Non-pigmented ciliary epithelial cell (primary cell): ENCODE data around the gene NHERF1.

ENCODE experiments used
- DNase-seq: peaks from one replicate; pipeline ENCODE4 v3.0.0-alpha.2; 2010; ENCODE audit warnings: low read depth

NHERF1 gene

DNA sequence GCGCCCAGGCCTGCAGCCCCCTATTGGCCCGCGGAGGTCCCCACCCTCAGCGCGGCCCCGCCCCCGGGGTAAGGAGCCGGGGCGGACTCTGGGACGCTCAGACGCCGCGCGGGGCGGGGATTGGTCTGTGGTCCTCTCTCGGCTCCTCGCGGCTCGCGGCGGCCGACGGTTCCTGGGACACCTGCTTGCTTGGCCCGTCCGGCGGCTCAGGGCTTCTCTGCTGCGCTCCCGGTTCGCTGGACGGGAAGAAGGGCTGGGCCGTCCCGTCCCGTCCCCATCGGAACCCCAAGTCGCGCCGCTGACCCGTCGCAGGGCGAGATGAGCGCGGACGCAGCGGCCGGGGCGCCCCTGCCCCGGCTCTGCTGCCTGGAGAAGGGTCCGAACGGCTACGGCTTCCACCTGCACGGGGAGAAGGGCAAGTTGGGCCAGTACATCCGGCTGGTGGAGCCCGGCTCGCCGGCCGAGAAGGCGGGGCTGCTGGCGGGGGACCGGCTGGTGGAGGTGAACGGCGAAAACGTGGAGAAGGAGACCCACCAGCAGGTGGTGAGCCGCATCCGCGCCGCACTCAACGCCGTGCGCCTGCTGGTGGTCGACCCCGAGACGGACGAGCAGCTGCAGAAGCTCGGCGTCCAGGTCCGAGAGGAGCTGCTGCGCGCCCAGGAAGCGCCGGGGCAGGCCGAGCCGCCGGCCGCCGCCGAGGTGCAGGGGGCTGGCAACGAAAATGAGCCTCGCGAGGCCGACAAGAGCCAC, at the start of gene NHERF1:
TSS of gene NHERF1 (plus strand) at position 100 of the 750 bp plus-strand sequence. CDS start at position 319, 219 bp downstream.
- peak; percentile 35 for DNase-seq

DNA sequence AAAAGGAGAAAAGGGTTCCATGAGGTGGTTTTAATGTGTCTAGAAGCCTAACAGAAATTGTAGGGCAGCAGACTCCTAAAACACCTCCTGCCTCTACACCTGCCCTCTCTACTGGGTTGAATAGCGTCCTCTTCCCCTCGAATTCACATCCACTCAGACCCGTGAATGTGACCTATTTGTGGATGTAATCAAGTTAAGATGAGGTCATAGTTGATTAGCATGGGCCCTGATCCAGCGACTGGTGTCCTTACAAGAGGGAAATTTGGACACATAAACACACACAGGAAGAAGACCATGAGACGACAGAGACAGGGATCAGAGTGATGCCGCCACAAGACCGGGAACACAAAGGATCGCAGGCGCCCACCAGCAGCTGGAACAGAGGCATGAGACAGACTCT, 49.2 kb upstream of the NHERF1 start:
- DNase-seq = no peak

DNA sequence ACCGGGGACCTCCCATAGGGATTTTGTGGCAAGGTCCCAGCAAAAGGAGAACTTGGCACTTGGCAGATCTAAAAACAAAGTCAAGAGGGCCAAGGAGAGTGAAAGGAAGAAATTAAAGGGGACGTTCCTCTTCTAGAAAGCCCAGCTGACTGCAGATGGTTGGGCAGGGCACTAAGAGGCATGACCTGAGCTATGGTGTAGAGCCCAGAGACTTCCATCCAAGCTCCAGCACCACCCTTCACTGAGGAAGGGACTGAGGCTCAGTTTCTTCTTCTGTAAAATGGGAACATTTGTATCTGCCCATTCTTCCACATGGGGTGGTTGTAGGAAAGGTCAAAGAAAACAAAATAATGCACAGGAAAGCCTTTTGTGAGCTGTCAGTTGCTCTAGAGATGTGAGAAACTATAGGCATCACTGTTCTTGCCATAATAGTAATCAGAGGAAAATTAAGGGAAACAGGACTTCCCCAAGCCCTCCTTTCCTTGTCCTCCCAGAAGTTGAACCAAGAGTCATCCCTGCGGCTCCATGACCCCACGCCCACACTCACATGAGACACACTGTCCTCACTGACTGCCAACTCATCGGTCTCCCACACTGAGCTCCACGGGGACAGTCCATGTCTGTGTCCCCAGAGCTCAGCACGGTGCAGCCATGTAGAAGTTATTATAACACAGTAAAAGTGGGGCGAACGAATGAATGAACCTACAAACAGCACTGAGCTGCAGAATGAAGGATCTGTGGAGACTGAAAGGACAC, 46.1 kb upstream of the NHERF1 start:
- no peak for DNase-seq

DNA sequence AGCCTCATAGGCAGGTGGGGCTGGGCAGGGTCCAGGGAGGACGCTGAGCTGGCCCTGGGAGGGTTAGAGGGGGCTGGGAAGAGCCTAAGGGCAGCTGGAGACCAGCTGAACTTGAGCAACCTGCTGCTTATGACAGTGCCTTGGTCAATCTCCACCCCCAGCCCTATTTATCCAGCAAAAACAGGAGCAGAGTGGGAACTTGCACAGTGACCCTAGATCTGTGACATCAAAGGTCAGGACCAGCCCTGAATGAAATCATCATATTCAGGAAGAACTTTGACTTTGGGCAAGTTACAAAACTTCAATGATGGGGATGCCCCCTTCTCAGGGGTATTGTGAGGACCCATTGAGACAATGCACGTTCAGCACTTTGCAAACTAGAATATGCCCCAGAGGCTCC, 45.1 kb upstream of the NHERF1 start:
- DNase-seq = no peak

DNA sequence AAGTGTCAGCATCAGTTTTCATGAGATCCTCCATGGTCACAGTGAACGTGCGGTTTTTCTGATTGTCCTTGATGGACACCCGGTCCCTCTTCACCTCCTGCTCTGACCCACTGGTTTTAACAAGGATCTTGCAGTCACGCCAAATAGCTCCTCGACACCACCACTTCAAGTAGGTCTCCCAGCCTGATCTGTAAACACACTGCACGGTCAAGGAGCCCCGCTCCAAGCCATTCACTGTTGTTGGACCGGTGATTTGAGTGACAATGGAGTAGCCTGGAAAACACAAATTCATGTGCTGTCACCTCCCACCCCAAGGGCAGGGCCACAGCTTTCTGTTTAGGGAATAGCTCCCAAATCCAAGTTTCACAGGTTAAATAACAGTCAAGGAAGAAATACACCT, 43.9 kb upstream of the NHERF1 start:
- no peak for DNase-seq

DNA sequence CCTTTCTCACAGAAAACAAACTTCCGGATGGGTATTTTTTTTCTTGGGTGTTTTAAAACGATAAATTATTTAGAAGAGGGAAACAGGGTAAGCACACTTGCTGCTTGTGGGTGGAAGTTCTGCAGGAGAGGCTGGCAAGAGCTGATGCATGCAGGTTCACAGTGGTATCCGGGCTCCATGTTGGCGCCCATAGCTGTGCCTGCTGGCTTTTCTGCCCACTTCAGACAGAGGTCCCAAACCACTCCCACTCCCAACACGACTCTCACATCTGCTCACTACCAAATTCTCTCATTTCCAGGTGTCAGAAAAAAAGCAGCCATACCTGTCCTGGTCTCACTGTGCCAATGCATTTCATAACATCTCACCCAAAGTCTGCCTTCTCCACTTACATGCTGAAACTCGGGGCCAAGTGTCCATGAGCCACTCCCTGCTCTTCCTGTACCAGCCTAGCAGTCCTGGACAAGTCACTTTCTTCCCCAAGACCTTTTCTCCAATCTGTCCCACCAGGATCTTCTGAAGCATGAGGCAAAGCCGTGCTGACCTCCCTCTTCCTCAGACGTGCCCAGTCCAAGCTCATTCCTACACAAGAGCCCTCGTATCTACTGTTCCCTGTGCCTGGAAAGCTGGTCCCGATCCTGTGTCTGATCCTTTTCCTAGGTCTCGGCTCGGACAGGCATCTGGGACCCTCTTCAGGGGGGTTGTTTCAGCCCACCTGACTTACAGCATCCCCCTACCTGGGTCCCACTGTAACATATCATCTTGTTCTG, 37.2 kb upstream of the NHERF1 start:
- no peak for DNase-seq

DNA sequence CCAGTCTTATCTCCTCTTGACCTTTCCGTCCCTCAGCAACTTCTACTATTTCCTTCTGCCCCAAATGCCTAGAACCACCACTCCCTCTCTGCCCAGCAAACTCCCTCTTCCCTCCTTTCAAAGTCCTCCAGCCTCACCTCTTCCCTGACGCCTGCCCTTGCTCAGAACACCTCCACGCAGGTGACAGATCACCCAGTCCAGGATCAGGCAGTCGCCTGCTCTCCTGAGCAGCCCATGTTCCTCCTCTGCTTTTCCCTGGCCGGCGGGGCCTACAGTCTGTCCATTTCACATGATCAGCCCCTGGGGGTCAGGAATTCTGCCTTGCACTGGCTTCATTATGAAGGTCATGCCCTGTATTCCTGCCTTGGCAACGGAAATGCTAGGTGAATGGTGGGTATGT, 36.1 kb upstream of the NHERF1 start:
- no peak for DNase-seq

DNA sequence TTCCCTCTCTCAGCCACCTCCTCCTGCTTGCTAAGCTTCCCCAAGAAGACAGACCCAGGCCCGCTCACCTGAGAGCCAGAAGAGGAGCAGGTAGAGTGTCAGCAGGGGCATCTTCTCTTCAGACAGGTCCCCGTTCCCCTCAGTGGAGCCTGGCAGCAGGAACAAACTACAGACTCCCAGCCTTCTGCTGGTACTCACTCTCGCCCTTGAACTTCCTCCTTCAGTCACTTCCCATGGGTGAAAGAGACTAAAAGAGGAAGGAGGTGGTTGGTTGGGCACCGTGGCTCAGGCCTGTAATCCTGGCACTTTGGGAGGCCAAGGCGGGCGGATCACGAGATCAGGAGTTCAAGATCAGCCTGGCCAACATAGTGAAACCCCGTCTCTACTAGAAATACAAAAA, 35.7 kb upstream of the NHERF1 start, which contains the start of gene CD300LF:
TSS of gene CD300LF (minus strand) at position 168 of the 400 bp plus-strand sequence. CDS start at position 111, 57 bp downstream.
- no peak for DNase-seq

DNA sequence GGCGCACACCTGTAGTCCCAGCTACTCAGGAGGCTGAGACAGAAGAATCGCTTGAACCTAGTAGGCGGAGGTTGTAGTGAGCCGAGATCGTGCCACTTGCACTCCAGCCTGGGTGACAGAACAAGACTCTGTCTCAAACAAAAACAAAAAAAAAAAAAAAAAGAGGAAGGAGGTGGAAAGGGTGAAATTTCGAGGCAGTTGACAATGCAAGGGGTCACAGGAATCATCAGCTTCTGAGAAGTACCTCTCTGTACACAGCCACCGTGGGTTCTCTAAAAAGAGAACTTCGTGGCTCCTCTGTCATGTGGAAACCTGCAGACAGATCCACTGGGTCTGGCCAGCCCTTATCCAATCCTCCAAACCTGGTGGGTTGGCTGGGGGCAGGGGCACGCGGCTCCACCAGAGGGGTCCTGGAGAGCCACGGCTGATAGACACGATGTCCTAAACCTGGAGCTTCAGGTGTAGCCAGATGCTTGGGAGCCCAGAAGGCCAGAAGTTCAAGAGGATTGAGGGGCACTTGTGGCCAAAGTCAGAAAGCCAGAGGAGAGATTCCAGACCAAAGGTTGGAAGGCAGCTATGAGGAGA, 35.2 kb upstream of the NHERF1 start:
- DNase-seq = no peak

DNA sequence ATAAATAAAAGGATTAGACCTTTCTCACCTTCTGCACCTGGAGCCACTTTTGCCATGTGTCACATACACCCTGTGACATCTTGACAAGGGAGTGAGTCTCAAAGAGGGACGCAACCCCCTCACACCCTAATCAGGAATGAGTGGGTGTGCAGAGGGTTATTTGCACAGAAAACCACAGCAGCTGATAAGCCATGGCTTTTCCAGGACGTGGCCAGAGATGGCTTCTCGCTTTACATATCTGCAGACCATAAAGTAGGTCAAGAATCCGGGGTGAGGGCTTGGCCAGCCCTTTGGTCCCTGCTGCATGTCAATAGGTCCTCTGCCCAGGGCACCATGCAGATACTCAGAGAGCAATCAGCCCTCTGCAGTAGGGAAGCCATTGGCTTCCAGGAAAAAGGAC, 33.3 kb upstream of the NHERF1 start:
- DNase-seq = no peak

DNA sequence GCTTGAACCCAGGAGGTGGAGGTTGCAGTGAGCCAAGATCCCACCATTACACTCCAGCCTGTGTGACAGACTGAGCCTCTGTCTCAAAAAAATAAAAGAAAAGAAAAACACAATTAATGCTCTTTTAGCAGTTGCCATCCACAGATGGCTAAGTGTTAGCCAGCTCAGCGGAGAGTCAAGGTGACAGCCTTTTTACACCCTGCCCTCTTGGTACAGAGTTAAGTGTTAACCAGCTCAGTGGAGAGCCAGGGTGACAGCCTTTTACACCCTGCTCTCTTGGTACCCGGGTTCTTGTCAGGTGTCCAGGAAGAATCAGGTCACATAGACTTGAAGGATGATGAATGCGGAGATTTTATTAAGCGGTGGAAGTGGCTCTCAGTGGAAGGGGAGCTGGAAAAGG, 27.9 kb upstream of the NHERF1 start:
- no peak for DNase-seq

DNA sequence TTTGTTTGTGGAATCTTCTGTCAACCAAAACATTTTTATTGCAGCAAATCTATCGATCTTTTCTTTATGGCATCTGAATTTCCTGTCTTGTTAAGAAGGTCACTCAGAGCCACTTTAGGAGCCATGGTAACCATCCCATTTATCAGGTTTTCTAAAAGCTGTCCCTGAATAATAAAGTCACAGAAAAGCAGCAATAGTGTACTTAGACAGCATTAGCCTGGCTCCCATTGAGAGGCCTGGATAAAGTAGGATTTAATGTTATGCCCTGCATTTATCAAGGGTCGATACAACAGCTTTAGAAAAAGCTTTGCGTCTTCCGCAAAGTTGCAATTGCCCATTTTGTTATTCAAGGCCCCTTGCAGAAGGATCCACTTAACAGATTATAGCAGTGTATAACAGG, 25.6 kb upstream of the NHERF1 start:
- DNase-seq = no peak

DNA sequence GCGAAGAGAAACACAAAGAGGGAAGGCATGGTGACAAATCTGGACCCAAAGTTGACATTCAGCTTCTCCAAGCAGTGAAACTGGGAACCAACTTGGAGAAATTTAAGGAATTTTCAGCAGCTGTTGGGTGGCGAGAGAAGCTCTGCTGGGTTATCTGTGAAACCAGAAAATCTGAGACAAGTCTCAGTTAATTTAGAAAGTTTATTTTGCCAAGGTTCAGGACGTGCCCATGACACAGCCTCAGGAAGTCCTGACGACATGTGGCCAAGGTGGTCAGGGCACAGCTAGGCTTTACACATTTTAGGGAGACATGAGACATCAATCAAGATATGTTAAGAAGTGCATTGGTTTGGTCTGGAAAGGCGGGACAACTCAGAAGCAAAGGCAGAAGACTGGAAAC, 24.5 kb upstream of the NHERF1 start:
- DNase-seq = no peak

DNA sequence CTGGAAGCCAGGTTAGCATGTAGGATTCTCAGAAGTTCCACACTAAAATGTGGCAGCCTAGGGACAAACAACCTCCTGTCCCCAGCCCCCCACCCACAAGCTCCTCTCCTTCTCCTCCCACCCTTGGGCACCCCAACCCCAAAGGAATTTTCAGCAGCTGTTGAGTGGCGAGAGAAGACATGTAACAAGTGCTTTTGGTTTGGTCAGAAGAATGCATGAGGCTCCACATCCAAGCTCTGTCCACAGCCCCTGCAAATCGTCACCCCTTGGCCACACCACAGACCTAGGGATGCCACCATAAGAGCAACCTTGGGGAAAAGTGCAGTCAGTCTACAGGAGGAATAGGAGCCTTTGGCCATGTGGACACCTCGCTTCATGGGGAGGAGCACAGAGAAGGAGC, 23.3 kb upstream of the NHERF1 start:
- DNase-seq = no peak

DNA sequence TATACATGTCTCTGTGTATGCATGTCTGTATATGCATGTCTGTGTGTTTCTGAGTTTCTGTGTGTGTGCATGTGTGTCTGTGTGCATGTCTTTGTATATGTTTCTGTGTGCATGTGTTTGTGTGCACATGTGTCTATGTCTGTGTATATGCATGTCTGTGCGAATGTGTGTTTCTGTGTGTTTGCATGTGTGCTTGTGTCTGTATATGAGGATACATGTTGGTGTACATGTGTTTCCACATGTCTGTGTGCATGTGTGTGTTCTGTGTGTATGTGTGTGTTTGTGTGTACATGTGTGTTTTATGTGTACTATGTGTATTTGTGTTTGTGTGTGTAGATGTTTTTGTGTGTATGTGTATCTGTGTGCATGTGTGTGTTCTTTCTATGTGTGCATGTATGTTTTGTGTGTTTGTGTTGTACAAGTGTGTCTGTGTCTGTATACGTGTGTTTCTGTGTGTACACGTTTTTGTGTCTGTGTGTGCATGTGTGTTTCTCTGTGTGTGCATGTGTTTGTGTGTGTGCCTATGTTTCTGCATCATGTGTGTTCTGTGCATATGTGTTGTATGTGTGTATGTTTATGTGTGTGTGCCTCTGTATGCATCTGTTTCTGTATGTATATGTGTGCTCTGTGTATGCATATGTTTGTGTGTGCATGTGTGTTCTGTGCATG, 20.3 kb upstream of the NHERF1 start:
- DNase-seq = no peak

DNA sequence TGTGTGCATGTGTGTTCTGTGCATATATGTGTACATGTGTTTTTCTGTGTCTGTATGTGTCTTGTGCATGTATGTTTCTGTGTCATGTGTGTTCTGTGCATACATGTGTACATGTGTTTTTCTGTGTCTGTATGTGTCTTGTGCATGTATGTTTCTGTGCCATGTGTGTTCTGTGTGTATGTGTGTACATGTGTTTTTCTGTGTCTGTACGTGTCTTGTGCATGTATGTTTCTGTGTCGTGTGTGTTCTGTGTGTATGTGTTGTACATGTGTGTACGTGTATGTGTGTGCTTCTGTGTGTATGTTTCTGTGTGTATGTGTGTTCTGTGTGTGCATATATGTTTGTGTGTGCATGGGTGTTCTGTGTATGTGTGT, 19.7 kb upstream of the NHERF1 start:
- DNase-seq = no peak

DNA sequence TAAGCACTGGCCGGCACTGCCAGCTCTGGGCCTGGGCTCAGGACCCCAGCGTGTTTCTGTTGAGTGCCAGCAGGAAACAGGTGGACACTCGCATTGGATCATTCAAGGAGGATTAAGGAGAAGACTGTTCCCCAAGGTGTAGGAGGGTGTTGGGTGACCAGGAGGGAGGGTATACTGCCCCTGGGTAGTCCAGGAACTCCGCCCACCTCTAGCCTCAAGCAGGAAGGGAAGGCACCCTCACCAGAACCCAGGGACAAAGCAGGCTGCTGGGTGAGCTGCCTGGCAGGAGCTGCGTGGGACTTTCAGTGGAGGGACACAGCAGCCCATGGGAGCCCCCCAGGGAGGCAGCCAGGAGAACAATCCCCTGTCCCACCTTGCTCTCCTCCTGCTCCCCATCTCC, 19.1 kb upstream of the NHERF1 start:
- no peak for DNase-seq

DNA sequence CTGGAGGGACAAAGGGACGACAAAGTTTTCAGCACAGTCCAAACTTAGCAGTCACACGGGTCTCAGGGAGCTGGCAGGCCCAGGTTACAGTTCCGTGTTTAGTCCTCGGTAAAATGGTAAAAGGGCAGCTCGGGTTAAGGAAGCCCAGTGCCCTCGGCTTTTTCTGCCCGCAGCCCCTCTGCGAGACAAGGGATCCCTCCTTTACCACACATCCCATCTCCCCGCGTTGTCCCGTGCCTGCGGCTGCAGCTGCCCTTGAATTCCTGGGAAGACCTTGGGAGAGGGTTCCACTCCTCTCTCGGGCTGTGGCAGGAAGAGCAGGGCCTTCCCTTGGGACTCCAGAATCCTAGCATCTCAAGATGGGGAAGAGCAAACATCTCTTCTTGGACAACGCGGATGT, 18.6 kb upstream of the NHERF1 start:
- no peak for DNase-seq

DNA sequence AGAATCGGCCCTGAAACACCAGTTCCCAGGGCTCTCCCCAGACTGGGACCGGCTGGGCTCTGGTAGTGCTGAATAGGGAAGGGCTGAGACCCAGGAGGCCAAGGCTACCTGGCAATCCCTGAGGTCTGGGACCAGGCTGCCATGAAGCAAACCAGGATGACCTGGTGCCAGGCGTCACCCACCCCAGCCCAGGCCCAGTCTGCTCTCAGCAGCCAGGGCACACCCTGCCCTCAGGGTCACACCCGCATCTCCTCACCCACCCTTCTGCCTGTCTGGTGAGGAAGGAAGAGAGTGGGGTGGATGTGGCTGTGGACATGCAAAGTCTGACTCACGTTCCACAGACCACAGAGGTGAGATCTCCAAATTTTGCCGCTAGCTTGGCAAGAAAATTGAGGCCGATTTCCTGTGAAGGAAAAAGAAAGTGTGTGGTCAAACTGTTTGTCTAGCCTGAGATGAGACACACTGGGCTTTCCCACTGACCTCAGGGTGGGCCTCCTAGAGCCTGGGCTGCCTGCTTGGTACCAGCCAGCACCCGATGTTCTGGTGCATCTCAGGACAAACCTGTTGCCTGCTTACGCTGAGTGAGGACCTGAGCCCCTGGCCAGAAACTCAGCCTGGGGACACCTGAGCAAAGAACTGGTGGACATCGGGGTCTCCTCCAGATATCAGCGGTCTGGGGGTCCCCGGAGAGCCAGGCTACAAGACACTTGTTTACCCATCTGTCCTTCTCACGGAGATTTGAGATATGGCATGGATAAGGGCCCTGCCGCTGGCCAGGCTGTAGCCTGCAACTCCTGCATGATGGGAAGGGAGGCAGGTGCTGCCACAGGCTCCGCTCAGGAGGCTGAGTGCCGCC, 17.7 kb upstream of the NHERF1 start:
- no peak for DNase-seq

DNA sequence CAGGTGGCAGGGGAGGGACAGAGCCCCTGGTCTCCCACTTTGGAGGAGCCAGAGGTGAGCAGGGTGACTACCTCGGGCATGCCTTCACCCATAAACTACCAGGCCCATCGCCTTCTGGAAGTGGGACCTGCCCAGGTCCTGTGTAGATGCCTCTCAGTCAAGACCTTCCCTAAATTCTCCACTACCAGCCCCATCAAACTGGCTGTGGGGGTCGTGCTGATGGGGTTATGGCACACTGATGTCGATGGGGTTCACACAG, 17.2 kb upstream of the NHERF1 start:
- no peak for DNase-seq
